GM18868 (cell line): ENCODE results near the gene CELA3A.
"Not testable (repeated sequence)": the region's sequence is repeated elsewhere in the genome, so short reads cannot be mapped to it uniquely, and the experiment has no call there.

Source experiments
- ATAC-seq: cut with Tn5 transposase; IDR thresholded peaks from one replicate; pipeline ENCODE4 v1.9.1; 2021; ENCODE audit warnings: mild to moderate bottlenecking, moderate library complexity; ENCODE audit not compliant: unreplicated experiment

Gene CELA3A

DNA sequence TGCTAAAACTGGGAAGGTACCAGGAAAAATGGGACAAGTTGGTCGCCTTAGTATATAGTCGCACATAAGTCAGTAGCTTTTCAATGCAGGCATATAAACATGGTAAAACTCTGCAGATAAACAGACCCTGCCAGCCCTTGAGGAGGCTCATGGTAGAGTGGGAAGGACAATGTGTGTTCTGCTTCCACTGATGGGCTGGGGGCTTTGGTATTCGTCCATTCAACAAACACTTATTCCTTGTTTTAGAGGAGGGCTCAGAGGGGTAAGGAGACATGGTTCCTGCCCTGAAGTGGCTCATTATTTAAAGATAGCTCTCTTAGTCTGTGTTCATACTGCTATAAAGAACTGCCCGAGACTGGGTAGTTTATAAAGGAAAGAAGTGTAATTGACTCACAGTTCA lies 11.3 kb downstream of the CELA3A start:
- ATAC-seq, result not testable (repeated sequence)

DNA sequence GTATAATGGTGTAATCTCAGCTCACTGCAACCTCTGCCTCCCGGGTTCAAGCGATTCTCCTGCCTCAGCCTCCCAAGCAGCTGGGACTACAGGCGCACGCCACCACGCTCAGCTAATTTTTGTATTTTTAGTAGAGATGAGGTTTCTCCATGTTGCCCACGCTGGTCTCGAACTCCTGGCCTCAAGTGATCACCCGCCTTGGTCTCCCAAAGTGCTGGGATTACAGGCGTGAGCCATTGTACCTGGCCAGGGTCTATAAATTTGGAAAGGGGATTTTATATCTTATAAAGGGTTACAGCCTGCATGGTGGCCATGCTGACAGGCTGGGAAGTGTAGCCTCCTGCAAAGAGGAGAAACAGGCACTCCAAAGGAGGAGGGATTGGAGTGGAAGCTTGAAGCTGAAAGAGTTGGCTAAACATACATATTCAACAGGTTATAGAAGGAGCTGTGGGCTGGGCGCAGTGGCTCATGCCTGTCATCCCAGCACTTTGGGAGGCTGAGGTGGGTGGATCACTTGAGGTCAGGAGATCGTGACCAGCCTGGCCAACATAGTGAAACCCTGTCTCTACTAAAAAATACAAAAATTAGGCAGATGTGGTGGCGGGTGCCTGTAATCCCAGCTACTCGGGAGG lies 13.2 kb downstream of the CELA3A start:
- ATAC-seq, result not testable (repeated sequence)

DNA sequence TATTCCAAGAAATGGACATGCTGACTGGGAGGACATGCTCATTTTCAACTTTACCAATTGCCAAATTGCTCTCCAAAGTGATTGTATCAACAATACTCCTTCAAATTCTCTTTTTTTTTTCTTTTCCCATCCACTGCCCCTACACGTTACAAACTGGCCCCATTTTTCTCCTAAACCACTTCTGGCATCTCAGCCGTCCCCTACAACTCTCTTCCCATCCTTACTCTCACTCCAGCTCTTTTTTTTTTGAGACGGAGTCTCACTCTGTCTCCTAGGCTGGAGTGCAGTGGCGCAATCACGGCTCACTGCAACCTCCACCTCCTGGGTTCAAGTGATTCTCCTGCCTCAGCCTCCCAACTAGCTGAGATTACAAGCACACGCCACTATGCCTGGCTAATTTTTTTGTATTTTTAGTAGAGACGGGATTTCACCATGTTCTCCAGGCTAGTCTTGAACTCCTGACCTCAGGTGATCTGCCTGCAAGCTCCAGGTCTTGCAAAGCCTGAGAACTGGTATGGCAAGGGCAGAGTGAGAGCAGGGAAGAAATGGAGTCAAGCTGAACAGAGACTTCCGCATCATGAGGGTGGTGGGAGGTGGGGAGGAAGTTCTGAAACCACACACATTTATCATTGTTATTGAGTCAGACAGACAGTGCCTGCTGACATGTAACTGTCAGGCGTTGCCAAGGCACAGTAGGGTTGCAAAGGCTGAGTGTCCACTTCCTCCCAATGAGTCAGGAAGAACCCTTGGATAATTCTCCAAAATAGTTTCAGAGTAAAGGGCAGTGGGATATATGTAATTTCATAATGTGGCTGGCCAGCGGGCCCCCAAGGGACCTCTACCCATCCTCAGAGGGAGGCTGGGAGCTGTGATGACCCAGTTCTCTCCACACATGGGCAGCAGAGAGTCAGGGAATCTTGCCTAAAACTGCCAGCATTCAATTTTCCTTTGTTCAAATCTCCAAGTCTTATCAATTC lies 17.4 kb downstream of the CELA3A start:
- ATAC-seq, result no peak

DNA sequence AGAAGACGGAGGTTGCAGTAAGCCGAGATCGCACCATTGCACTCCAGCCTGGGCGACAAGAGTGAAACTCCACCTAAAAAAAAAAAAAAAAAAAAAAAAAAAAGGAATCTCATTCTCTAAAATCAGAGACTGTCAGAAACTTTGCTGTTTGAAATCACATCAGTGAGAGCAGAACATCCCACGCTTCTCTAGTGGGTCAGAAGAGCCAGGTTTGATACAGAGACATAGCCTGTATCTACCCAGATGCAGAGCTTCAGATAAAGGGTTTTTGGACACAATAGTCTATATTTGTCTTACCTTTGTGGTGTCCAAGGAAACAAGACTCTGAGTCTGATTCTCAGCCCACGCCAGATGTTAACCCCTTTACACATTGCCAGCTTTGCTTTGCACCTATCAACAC lies 19.6 kb downstream of the CELA3A start:
- no peak for ATAC-seq

DNA sequence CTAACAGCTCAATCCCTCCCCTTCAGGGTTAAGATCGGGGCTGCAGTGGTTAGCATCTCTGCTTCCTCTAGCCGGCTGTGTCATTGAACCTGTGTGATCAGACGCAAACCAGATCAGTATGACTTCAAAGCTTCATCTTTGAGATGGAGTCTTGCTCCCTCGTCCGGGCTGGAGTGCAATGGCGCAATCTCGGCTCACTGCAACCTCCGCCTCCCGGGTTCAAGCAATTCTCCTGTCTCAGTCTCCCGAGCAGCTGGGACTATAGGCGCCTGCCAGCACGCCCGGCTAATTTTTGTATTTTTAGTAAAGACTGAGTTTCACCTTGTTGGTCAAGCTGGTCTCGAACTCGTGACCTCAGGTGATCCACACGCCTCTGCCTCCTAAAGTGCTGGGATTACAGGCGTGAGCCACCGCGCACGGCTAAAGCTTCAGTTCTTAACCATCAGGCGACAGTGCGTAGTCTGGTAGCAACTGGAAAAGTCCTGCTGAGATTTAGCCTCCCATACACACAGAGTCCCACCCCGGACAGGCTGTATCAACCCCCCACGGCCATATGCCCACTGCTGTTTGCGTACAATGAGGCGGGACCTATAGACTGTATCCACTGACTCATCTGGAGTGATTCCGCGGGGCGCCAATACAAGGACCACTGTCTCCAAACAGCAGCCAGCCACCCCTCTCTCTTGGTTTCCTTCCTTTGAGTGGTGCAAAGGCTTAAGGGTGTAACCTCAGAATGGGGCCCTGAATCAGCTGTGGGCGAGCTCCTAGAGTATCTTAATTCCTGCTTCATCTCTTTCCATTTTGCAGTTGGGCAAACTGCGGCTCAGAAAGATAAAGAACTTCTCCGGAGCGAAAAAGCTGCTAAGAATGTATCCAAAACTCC lies 23.3 kb downstream of the CELA3A start:
- peak; percentile 30 for ATAC-seq

DNA sequence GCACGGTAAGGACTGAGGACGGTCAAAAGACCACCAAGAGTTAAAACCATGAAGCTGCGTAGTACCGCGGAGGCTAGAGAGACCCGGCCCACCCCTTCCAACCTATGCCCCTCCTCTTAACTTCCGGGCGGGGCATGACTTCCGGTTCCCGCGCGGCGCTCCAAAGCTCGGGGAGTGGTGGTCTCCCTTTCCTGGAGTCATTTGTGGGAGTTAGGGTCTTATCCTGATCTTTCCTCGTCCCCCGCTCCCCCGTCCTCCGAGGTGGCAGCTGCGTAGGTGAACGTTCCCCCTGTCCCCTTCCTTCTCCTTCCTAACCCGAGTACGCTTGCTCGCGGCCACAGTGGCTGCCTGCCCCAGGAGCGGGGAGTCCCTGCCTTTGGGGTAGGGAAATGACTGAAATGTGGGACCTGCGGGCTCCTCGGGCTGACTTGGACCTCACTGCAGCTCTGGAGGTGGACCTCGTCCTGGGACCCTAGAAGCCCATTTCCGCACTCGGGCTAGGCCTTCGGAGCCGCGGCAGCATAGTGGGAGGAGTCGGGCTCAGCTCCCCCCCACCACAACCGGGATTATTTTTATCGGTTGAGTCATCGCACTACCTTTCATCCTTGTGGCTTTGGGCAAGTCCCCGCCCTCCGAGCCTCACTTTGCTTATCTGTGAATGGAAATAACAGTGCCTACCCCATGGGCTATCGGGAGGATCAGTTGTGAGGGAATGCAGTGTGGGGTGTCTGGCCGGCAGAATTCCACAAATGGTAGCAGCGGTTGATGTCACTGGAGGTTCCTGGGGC lies 24.1 kb downstream of the CELA3A start:
- ATAC-seq, result peak; percentile 63

DNA sequence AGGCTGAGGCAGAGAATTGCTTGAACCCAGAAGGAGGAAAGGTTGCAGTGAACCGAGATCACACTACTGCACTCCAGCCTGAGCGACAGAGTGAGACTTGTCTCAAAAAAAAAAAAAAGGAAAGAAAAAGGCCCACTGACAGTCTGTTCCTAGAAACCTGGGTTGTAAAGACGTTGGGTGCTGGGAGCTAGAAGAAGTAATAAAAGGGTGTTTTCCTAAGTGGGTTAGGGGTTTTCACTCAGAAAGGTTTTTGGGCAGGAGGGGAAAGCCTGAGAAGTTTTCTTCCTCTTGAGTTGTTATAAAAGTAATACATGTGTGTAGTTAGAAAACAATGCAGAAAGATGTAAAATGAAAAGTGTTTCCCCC lies 25.4 kb downstream of the CELA3A start:
- ATAC-seq, result no peak

DNA sequence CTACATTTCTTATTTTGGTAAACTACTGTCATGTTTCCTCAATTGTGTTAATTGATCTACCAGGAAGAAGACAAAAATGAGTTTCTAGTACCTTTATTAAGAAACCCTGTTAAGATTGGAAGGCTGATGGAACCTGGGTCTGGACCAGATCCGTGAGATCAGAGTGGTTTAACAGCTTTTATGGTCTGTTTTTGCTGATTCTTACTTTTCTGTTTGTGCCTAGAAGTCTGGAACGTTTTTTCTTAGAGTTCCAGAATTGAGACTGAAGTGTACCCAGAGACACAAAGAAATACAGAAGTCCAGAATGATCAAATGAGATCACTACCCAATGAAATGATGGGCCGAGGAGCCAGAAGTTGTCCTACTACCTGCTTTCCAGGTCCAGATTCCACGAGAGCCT lies 28.6 kb downstream of the CELA3A start:
- no peak for ATAC-seq

DNA sequence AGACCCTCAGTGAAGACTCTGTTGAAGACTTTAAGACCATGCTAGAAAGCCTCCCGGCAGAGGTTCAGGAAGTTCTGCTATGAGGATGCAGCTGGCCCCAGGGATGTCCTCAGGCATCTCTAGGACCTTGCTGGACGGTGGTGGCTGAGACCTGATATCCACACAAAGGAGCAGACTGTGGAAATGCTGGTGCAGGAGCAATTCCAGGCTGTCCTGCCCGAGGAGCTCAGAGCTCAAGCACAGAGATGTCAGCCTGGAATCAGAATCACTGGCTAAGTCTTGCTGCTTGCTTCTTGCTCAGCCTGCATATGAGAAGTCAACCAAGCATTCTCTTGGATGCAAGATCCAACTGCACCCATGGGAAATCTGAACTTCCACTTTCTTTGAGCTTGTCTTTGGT lies 29.0 kb downstream of the CELA3A start:
- ATAC-seq, result no peak

DNA sequence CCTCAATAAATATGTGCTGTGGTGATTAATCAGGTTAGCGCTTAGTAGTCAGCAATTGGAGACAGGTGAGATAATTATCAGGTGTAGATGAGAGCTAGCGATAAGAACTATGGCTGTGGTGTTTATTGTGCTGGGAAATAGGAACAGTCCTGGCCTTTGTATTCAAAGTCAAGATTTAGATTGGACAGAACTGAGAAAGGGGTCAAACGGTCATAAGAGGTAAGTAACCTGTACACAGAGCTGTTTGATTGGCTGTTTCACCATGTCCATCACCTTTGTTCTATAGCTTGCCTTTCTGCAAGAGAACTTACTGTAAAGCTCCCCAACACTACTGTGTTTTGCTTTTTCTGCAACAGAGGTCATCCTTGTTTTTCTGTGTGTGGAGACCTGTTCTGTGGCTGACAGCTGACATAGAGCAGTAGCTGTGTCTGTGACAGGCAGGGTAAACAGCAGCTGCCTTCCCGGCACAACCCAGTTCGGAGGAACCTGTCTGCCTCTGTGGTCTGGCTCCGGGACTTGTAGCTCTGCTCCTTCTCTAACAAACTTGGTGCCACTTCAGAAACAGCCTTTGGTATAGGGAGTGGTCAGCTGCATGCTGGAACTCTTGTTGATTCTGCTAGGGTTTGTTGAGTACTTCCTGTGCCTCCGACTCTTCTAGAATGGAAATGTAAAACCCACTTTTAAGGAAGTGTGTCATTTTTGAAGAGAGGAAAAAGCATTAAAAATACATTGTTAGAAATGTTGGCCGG lies 29.9 kb downstream of the CELA3A start:
- ATAC-seq, result no peak

DNA sequence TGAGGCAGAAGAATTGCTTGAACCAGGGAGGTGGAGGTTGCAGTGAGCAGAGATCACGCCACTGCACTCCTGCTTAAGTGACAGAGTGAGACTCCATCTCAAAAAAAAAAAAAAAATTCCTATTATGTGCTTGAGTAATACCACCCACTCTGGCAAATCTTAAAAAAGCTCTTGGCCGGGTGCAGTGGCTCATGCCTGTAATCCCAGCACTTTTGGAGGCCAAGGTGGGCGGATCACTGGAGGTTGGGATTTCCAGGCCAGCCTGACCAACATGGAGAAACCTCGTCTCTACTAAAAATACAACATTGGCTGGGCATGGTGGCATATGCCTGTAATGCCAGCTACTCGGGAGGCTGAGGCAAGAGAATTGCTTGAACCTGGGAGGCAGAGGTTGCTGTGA lies 33.4 kb downstream of the CELA3A start:
- ATAC-seq, result not testable (repeated sequence)

DNA sequence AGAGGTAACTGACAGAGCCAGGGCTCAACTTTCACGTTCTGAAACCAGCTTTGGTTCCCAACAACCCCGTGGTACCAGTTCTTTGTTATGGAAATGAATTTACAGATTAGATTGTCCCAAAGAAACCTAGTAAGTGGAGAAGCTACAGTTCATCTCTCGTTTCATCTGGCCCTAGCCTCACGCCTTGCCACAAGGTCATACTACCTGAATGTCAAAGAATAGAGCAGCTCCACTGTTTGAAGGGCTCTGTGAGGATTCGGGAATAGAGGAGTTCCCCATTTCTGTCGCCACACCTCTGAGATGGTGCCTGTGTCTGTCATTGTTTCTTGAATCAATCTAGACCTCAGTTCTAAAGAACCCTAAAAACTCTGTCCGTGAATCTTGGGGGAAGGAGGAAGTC lies 36.1 kb downstream of the CELA3A start:
- ATAC-seq, result no peak

DNA sequence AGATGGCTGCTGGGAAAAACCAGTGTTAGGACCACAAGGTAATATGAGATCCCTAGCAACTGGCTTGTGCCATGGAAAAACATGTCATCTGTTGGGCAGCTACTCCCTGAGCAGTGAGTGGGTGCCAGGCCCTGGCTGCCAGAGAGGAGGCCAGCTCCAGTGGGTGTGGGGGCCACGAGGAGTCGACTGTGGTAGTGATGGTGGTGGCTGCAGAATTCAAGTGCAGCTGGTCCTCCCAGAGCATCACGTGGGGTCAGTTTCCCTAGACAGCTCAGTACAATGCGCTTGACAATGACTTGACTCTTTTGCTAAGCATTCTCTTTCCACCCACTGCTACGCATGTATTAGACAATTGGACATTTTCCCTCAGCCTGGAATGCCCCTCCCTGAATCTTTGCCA lies 36.6 kb downstream of the CELA3A start:
- ATAC-seq, result no peak

DNA sequence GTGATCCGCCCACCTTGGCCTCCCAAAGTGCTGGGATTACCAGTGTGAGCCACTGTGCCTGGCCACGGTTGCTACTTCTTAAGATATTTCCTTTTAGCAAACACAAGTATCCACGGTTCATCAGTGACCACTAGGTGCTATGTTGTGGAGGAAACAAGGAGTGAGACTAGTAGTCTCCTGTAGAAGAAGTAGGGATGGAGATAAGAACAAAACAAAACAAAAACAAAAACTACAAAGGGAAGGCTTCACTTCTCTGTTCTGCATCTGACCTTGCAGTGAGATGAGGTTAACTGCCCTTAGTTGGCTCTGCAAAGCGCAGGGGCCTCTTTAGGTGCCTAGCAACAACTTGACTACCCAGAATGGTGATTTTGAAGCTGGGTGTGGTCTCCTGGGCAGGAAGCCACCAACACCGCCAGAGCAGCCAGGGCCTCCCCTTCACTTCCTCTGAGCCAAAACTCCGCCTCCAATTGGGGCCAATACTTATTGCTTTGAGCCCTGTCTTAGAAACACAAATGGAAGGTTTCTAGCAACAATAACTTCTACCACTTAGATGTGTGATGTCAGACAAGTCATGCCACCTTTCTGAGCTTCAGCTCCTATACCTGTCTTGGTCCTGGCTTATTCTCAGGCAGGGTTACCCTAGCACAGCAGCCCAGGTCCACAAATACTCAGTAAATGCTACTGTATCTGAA lies 38.3 kb downstream of the CELA3A start:
- peak; percentile 93 for ATAC-seq

DNA sequence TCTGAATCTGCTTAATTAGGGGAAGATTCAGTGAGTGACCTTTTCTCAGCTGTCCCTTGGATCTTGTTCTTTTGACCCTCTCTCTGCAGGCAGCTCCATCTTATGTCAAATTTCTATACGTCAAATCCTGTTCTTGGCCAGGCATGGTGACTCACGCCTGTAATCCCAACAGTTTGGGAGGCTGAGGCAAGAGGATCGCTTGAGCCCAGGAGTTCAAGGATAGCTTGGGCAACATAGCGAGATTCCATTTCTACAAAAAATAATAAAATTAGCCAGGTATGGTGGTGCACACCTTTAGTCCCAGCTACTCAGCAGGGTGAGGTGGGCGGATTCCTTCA lies 38.8 kb downstream of the CELA3A start:
- no peak for ATAC-seq

DNA sequence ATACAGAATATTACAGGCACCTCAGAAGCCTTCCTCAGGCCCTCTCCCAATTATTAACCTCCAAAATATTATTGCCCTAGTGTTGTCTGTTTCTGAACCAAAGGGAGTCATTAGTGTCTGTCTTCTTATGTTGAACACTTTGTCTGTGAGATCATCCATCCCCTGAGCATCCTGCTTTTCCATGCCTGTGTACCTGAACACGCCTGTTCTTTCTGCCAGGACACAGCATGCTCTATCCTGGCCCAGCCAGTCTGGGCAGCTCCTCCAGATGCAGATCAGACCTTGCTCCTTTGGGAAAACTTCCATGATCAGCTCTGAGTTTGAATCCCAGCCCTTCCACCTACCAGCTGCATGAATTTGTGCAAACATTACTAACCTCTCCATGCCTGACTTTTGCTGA lies 40.0 kb downstream of the CELA3A start:
- ATAC-seq, result no peak

DNA sequence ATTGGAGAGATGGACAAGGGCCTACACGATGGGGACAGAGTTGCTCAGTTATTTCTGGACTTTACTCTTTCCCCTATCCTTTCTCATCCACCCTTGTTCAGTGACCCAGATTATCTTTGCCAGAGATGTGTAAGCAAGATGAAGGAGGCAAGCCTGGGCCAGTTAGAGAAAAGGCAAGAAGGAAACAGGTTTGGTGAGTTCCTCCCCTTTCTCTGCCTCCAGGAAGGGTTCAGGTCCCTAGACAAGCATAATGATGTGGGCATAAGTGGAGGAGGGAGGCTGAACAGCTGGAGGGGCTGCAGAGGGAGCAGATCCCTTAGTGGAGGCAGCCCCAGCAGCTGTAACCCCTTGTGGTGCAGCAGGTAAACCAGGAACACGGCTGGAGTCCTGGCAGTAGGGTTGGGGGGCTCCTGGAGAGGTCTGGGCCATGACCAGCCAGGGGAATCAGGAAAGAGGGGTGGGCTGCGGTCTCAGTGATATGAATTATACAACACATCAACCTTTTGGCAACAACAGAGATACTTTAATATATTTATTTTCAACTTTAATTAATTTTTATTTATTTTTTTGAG lies 41.8 kb downstream of the CELA3A start:
- ATAC-seq, result no peak

DNA sequence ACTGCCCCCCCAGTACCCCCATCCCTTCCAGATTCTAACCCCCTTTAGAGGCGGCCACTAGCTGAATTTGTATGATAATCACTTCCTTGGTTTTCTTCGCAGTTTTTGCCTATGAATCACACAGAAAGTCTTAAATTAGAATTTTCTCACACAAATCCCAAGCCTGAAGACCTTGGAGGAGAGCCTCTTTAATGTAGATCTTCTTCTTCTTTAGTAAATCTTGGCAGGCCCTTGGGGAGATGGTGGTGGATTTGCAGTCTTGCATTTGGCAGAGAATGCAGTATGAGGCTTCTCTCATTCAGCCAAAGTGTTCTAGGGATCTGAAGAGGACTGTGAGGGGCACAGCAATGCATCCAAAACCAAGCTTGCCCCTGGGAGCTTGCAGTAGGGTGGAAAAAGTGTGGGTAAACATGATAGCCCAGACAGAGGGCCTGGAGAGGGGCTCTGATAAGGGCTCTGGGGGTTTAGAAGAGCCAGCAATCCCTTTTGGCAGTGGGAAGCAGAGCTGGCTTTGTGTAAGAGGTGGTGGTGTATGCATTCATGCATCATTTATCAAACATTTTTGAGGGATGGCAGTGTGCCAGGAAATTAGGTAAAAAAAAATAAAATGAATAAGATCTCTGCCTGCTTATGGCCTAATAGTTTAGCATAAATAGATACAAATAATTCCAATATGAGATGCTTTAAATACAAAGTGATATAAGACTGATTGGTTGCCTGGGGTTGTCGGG lies 43.4 kb downstream of the CELA3A start:
- no peak for ATAC-seq
